ENCODE results near the gene ADIG. TPM values are rescaled to one million over a fixed set of nuclear protein-coding genes. Genes with fewer than 3 reads are reported as not detected.

Gene ADIG
- not detected for total RNA-seq
- long read RNA-seq: 0 reads

DNA sequence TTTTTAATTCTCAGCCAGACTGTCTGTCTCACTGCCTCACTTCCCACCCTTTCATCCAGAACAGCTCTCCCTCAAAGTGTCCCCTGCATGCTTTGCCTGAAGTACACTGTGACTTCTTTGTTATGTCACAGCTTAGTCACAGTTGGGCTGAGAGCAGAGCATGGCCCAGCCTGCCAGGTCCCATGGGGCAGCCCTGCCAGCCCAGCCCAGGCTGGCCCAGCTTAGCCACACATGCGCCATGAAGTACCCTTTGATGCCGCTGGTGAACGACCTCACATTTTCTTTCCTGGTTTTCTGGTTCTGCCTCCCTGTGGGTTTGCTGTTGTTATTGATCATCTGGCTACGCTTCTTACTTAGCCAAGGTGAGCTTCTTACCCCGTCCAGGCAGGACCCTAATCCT lies at the start of gene ADIG:
TSS of gene ADIG (plus strand) at position 185 of the 400 bp plus-strand sequence. CDS start at position 239, 54 bp downstream.
- TF ChIP-seq CTCF (IDR thresholded peaks at IDR 0.05): no peak
- H3K9me3 ChIP-seq: no peaks in the 10 kb centered on the region
- no peaks in the 10 kb centered on the region for H3K4me1 ChIP-seq
- H3K36me3 ChIP-seq: peaks cover 19% of the 10 kb centered on the region
- no peak within 1 kb of the TSS for H3K4me3 ChIP-seq
- H3K27me3 ChIP-seq (ENCODE audit: low read depth): peaks cover 8% of the 10 kb centered on the region
- ATAC-seq (peak in 1 of 2 donors; percentile 52), DNase-seq (no peak)
- intact Hi-C loops (cut with DNase I): no loop called here
- H3K27ac ChIP-seq: no peak within 1 kb of the TSS

DNA sequence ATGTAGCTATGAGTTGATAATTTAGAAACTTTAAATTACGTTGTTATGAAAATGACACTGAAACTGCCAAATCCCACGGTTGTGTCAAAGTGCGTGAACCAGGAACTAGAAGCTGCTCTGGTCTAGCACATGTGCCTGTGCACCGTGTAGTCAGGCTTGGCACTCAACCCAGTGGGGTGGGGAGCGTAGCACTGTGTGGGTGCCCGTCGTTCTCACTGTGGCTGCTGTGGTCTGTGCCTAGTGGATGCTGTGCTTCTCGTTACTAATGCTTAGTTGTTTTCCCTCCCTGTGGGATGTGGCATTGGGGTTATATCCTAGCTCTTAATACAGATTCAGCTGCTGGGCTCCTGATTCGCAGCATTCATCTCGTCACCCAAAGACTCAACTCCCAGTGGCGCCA lies 46.2 kb upstream of the ADIG start:
- Histone ChIP-seq H3K4me1 (no peaks in the 10 kb centered on the region), H3K4me3 (no peak overlapping the region), H3K9me3 (no peaks in the 10 kb centered on the region), H3K27ac (no peak overlapping the region), H3K27me3 (ENCODE audit: low read depth) (no peaks in the 10 kb centered on the region), H3K36me3 (peaks cover 98% of the 10 kb centered on the region)
- intact Hi-C loops (cut with DNase I): no loop called here
- TF ChIP-seq CTCF (IDR thresholded peaks at IDR 0.05): no peak
- DNase-seq (no peak), ATAC-seq (no peak)

DNA sequence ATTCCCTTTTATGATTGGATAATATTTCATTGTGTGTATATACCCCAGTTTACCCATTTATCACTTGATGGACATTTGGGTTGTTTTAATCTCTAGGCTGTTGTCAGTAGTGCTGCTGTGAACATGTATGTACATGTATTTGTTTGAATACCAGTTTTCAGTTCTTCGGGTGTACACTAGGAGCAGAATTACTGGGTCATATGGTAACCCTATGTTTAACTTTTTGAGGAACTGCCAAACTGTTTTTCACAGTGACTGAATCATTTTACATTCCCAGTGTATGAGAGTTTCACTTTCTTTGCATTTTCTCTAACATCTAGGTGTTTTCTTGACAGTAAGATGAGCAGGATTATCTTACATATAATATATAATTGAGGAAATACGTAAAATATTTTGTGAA lies 44.7 kb upstream of the ADIG start:
- no peaks in the 10 kb centered on the region for H3K4me1 ChIP-seq
- TF ChIP-seq CTCF (IDR thresholded peaks at IDR 0.05): no peak
- H3K4me3 ChIP-seq: no peak overlapping the region
- DNase-seq (no peak), ATAC-seq (no peak)
- no peaks in the 10 kb centered on the region for H3K27me3 ChIP-seq (ENCODE audit: low read depth)
- no peak overlapping the region for H3K27ac ChIP-seq
- peaks cover 98% of the 10 kb centered on the region for H3K36me3 ChIP-seq
- no peaks in the 10 kb centered on the region for H3K9me3 ChIP-seq
- intact Hi-C loops (cut with DNase I): no loop called here

DNA sequence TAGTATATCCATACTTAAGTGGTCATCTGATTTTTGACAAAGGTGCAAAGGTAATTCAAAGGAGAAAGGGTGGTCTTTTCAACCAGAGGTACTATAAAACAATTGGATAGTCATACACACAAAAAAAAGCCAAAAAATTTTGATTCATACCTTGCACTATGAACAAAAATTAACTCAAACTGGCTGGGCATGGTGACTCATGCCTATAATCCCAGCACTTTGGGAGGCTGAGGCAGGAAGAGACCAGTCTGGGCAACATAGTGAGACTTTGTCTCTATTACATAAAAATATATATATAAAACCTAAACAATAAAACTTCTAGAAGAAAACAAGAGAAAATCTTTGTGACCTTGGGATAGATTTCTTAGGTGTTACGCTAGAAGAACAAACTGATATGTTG lies 43.8 kb upstream of the ADIG start:
- ATAC-seq (no peak), DNase-seq (no peak)
- Histone ChIP-seq H3K36me3 (peaks cover 99% of the 10 kb centered on the region), H3K9me3 (no peaks in the 10 kb centered on the region), H3K27ac (no peak overlapping the region), H3K27me3 (ENCODE audit: low read depth) (no peaks in the 10 kb centered on the region), H3K4me1 (no peaks in the 10 kb centered on the region), H3K4me3 (no peak overlapping the region)
- intact Hi-C loops (cut with DNase I): no loop called here
- no peak for TF ChIP-seq CTCF (IDR thresholded peaks at IDR 0.05)

GRCh38 chr20:38538789-38539188 lies 42.2 kb upstream of the ADIG start:
- TF ChIP-seq CTCF (IDR thresholded peaks at IDR 0.05): no peak
- Histone ChIP-seq H3K4me1 (no peaks in the 10 kb centered on the region), H3K9me3 (no peaks in the 10 kb centered on the region), H3K36me3 (peaks cover 99% of the 10 kb centered on the region), H3K4me3 (no peak overlapping the region), H3K27me3 (ENCODE audit: low read depth) (no peaks in the 10 kb centered on the region), H3K27ac (no peak overlapping the region)
- no peak for ATAC-seq
- intact Hi-C loops (cut with DNase I): no loop called here
- DNase-seq: no peak

All from lower lobe of right lung (tissue), 2 donors.